Endothelial cell of umbilical vein (primary cell): ENCODE data around the gene HYAL3. TPM values are rescaled to one million over a fixed set of nuclear protein-coding genes. Genes with fewer than 3 reads are reported as not detected.

ENCODE experiments used
- BruUV-seq: library from RNA; stranded (reverse); fragments of 400-500 nt; replicated peaks from 2 replicates; lab custom pipeline; 2021; lab: Mats Ljungman, UMichigan
- CTCF ChIA-PET: fragments of 300-600, 350-600 bp; sonication (Branson Sonifier 250); formaldehyde crosslinking; loops from one replicate; lab custom pipeline; 2021; ENCODE audit warnings: antibody characterized with exemption, inconsistent platforms; lab: Charles Lee
- POLR2A ChIA-PET: fragments of 300-600, 350-600 bp; sonication (Branson Sonifier 250); formaldehyde crosslinking; loops from one replicate; lab custom pipeline; 2021; ENCODE audit warnings: antibody characterized with exemption, inconsistent platforms; lab: Charles Lee
- DNase-seq: peaks from one replicate; pipeline ENCODE4 v3.0.0-alpha.2; 2011; ENCODE audit warnings: low read depth, low spot score
- FAIRE-seq: peaks from 2 replicates; lab custom pipeline; 2011; peaks lifted over from hg19 to GRCh38; lab: Jason Lieb, UNC
- H2AFZ ChIP-seq: 2 replicates; pipeline ENCODE4 v1.6.0; 2012; ENCODE audit warnings: low read depth, low read length, control low read depth, inconsistent platforms
- H3K27ac ChIP-seq: 2 replicates; pipeline ENCODE4 v1.5.1; 2011; ENCODE audit warnings: low read depth, mild to moderate bottlenecking, control low read depth, low read length, moderate library complexity; ENCODE audit not compliant: insufficient read depth
- H3K27me3 ChIP-seq, 2 experiments: 2 replicates each; pipeline versions ENCODE4 v1.6.0 to v1.6.1; 2011; ENCODE audit warnings: low read length in 2 of 2, mixed read lengths in 1 of 2; ENCODE audit not compliant: control insufficient read depth in 2 of 2, insufficient read depth in 2 of 2
- H3K36me3 ChIP-seq, 2 experiments: 2 replicates in 1 of 2; 3 replicates in 1 of 2; pipeline ENCODE4 v1.5.1; 2011; ENCODE audit warnings: low read length in 2 of 2, mild to moderate bottlenecking in 1 of 2, moderate library complexity in 1 of 2; ENCODE audit not compliant: control insufficient read depth in 2 of 2, insufficient read depth in 2 of 2; ENCODE audit errors: extremely low read depth in 1 of 2
- H3K4me1 ChIP-seq: 3 replicates; pipeline ENCODE4 v1.5.1; 2011; ENCODE audit warnings: mild to moderate bottlenecking, low read length; ENCODE audit not compliant: control insufficient read depth, insufficient read depth; ENCODE audit errors: extremely low read depth
- H3K4me2 ChIP-seq: 2 replicates; pipeline ENCODE4 v1.6.1; 2011; ENCODE audit warnings: low read length, control low read depth, mixed read lengths; ENCODE audit not compliant: insufficient read depth
- H3K4me3 ChIP-seq, 3 experiments: fragments of 200-600 bp in 1 of 3; sonication (generic), shearing (Covaris generic) in 1 of 3; replicated peaks in 1 of 3; 2 replicates each; pipeline ENCODE4 v1.5.1; 2011 to 2016; ENCODE audit warnings: control low read depth in 3 of 3, low read length in 3 of 3, mild to moderate bottlenecking in 2 of 3, inconsistent platforms in 1 of 3, low read depth in 1 of 3, moderate library complexity in 1 of 3; ENCODE audit not compliant: insufficient read depth in 1 of 3
- H3K79me2 ChIP-seq: 2 replicates; pipeline ENCODE4 v1.6.0; 2012; ENCODE audit warnings: low read length, inconsistent platforms; ENCODE audit not compliant: control insufficient read depth, insufficient read depth
- H3K9ac ChIP-seq: replicated peaks from 2 replicates; pipeline ENCODE3; 2011; ENCODE audit warnings: low read length, control low read depth; ENCODE audit not compliant: insufficient read depth; ENCODE audit errors: extremely low read depth
- H3K9me1 ChIP-seq: replicated peaks from 3 replicates; pipeline ENCODE4 v1.6.0; 2011; ENCODE audit warnings: mild to moderate bottlenecking, low read length; ENCODE audit not compliant: control insufficient read depth, insufficient read depth; ENCODE audit errors: extremely low read depth
- H3K9me3 ChIP-seq: replicated peaks from 2 replicates; pipeline ENCODE4 v1.5.1; 2012; ENCODE audit warnings: low read length, inconsistent platforms; ENCODE audit not compliant: control insufficient read depth, insufficient read depth
- H4K20me1 ChIP-seq: replicated peaks from 2 replicates; pipeline ENCODE3; 2011; ENCODE audit warnings: mild to moderate bottlenecking, low read length; ENCODE audit not compliant: control insufficient read depth, insufficient read depth; ENCODE audit errors: extremely low read depth
- CTCF ChIP-seq, 2 donors: IDR thresholded peaks; 1 replicate in 1 of 2; 2 replicates in 1 of 2; pipeline ENCODE4 v1.5.1; 2011; ENCODE audit warnings: low read length in 2 of 2, mild to moderate bottlenecking in 2 of 2, moderate library complexity in 2 of 2, control low read depth in 1 of 2, inconsistent platforms in 1 of 2, low read depth in 1 of 2; ENCODE audit not compliant: insufficient read depth in 1 of 2; ENCODE audit errors: extremely low read depth in 1 of 2
- EZH2 ChIP-seq: IDR thresholded peaks from 2 replicates; pipeline ENCODE4 v1.6.1; 2012; ENCODE audit warnings: borderline replicate concordance, low read depth, mild to moderate bottlenecking, moderate library complexity, low read length, inconsistent platforms; ENCODE audit not compliant: severe bottlenecking
- FOS ChIP-seq: IDR thresholded peaks from 2 replicates; pipeline ENCODE4 v1.6.1; 2011; ENCODE audit warnings: mild to moderate bottlenecking, low read length, moderate library complexity, borderline replicate concordance; ENCODE audit not compliant: insufficient read depth
- GATA2 ChIP-seq: IDR thresholded peaks from 2 replicates; pipeline ENCODE4 v1.7.0; 2011; ENCODE audit warnings: low read depth, mild to moderate bottlenecking, moderate library complexity, mixed read lengths, low read length; ENCODE audit not compliant: insufficient read length, insufficient read depth
- JUN ChIP-seq: IDR thresholded peaks from 2 replicates; pipeline ENCODE4 v1.6.1; 2011; ENCODE audit warnings: borderline replicate concordance, low read depth; ENCODE audit not compliant: insufficient read length, insufficient read depth
- MAX ChIP-seq: IDR thresholded peaks from 2 replicates; pipeline ENCODE4 v1.6.1; 2011; ENCODE audit not compliant: insufficient read depth, insufficient read length
- MYC ChIP-seq: IDR thresholded peaks from one replicate; pipeline ENCODE4 v1.6.1; 2011; ENCODE audit warnings: mild to moderate bottlenecking, low read depth, low read length
- POLR2A ChIP-seq: IDR thresholded peaks from 2 replicates; pipeline ENCODE4 v1.6.1; 2012; ENCODE audit warnings: low read depth, mild to moderate bottlenecking, control low read depth, low read length
- POLR2AphosphoS5 ChIP-seq: IDR thresholded peaks from 2 replicates; pipeline ENCODE4 v1.6.1; 2012; ENCODE audit warnings: low read depth, mild to moderate bottlenecking, control low read depth, low read length, moderate library complexity; ENCODE audit not compliant: insufficient read depth
- dilution Hi-C: fragments of 300-500 bp; cut with MboI; formaldehyde crosslinking; loops from one replicate; pipeline ENCODE4 v1.15.0; 2019; ENCODE audit warnings: low sequenced_read_pairs; ENCODE audit not compliant: extremely low pct_ligation_motif_present
- intact Hi-C: fragments of 100-400 bp; cut with micrococcal nuclease; formaldehyde crosslinking; loops from one replicate; pipeline ENCODE4 v1.10.0; 2022
- polyA plus RNA-seq, 4 experiments: library from polyadenylated mRNA; depleted of rRNA in 3 of 4; stranded (reverse) in 3 of 4; unstranded in 1 of 4; fragments of >200 nt; gene quantifications; 2 replicates each; pipeline versions ENCODE4 v1.2.1 to v1.2.3, GENCODE V29; 2011 to 2012; ENCODE audit warnings: missing spikeins in 1 of 4
- total RNA-seq: library from RNA; stranded (reverse); gene quantifications from 2 replicates; pipeline ENCODE4 v1.2.3, GENCODE V29; 2021

Gene HYAL3
- total and polyA plus RNA-seq, 2 donors (not counting 3 experiments of a cell fraction or from before 2014, with no cell fraction given), result 4.8 to 11.5 TPM

GRCh38 chr3:50293079-50293801 is 6.0 kb downstream of the HYAL3 start:
- H3K4me1 ChIP-seq, result peaks cover 14% of the 10 kb centered on the region
- BruUV-seq, result no TSS peak
- H3K9me1 ChIP-seq, result no peaks in the 10 kb centered on the region
- FAIRE-seq, result no peak
- peaks cover 27% of the 10 kb centered on the region for H3K79me2 ChIP-seq
- POLR2A ChIA-PET, result no interaction called here
- H3K9ac ChIP-seq, result peak overlapping the region; percentile 16
- peak overlapping the region; percentile 47 for H2AFZ ChIP-seq
- no peaks in the 10 kb centered on the region for H3K27me3 ChIP-seq
- H3K9me3 ChIP-seq, result no peaks in the 10 kb centered on the region
- dilution Hi-C loops, result no loop called here
- peak overlapping the region; percentile 26 for H3K4me2 ChIP-seq
- no peaks in the 10 kb centered on the region for H4K20me1 ChIP-seq
- intact Hi-C loops, result no loop called here
- DNase-seq, result no peak
- CTCF ChIA-PET, result interaction anchor here (2.4 kb wide), 1 partner anchor 31 kb away, joined by 18 read pairs; no protein-coding TSS in a partner anchor
- H3K4me3 ChIP-seq, result no peak overlapping the region
- no peak for TF ChIP-seq CTCF (IDR thresholded peaks at IDR 0.05; ENCODE audit: extremely low read depth in 1 of 2, insufficient read depth in 1 of 2, low read depth in 1 of 2, low read length in 2 of 2)
- TF ChIP-seq FOS, result no peak
- TF ChIP-seq MYC, result no peak
- TF ChIP-seq JUN, result no peak
- no peak for TF ChIP-seq POLR2A
- TF ChIP-seq EZH2, result no peak
- TF ChIP-seq MAX, result no peak
- no peak for TF ChIP-seq POLR2AphosphoS5
- no peak for TF ChIP-seq GATA2
- peak overlapping the region; percentile 4 for H3K27ac ChIP-seq
- H3K36me3 ChIP-seq, result peaks cover 1 to 19% of the 10 kb centered on the region in 2 experiments
